Astrocyte (in vitro differentiated cells and primary cell): Measurements from ENCODE around the gene CDC73. TPM values are rescaled to one million over a fixed set of nuclear protein-coding genes. Genes with fewer than 3 reads are reported as not detected.

ENCODE experiments used
- DNase-seq: peaks from one replicate; pipeline ENCODE4 v3.0.0-alpha.2; 2010; ENCODE audit warnings: low read depth
- FAIRE-seq: peaks from 2 replicates; lab custom pipeline; 2011; peaks lifted over from hg19 to GRCh38; lab: Jason Lieb, UNC
- H2AFZ ChIP-seq: 2 replicates; pipeline ENCODE4 v1.6.0; 2012; ENCODE audit warnings: low read depth, low read length, inconsistent platforms
- H3K27ac ChIP-seq: 2 replicates; pipeline ENCODE4 v1.5.1; 2011; ENCODE audit warnings: low read depth, low read length, inconsistent platforms
- H3K27me3 ChIP-seq: 2 replicates; pipeline ENCODE4 v1.6.0; 2011; ENCODE audit warnings: low read length, inconsistent platforms; ENCODE audit not compliant: insufficient read depth
- H3K36me3 ChIP-seq: 2 replicates; pipeline ENCODE4 v1.5.1; 2011; ENCODE audit warnings: low read length, inconsistent platforms; ENCODE audit not compliant: insufficient read depth
- H3K4me1 ChIP-seq: 2 replicates; pipeline ENCODE4 v1.5.1; 2011; ENCODE audit warnings: low read length, inconsistent platforms; ENCODE audit not compliant: insufficient read depth
- H3K4me2 ChIP-seq: 2 replicates; pipeline ENCODE4 v1.6.0; 2012; ENCODE audit warnings: low read length, inconsistent platforms
- H3K4me3 ChIP-seq: 2 replicates; pipeline ENCODE4 v1.5.1; 2011; ENCODE audit warnings: low read depth, mild to moderate bottlenecking, low read length, inconsistent platforms; ENCODE audit not compliant: insufficient read depth
- H3K79me2 ChIP-seq: 2 replicates; pipeline ENCODE4 v1.6.0; 2012; ENCODE audit warnings: mild to moderate bottlenecking, low read length, inconsistent platforms; ENCODE audit not compliant: insufficient read depth
- H3K9ac ChIP-seq: 2 replicates; pipeline ENCODE4 v1.6.0; 2012; ENCODE audit warnings: mild to moderate bottlenecking, low read length, inconsistent platforms
- H3K9me3 ChIP-seq: 2 replicates; pipeline ENCODE4 v1.5.1; 2012; ENCODE audit warnings: low read depth, mild to moderate bottlenecking, low read length, inconsistent platforms; ENCODE audit not compliant: insufficient read depth
- H4K20me1 ChIP-seq: 2 replicates; pipeline ENCODE4 v1.6.0; 2012; ENCODE audit warnings: low read length, inconsistent platforms; ENCODE audit not compliant: insufficient read depth
- H3K27ac Mint-ChIP-seq: one replicate; pipeline ENCODE4 v1.8.0; 2021; ENCODE audit warnings: mild to moderate bottlenecking, mixed read lengths; ENCODE audit not compliant: unreplicated experiment
- H3K27me3 Mint-ChIP-seq: one replicate; pipeline ENCODE4 v1.8.0; 2021; ENCODE audit warnings: low read depth, mixed read lengths; ENCODE audit not compliant: unreplicated experiment
- H3K36me3 Mint-ChIP-seq: one replicate; pipeline ENCODE4 v1.8.0; 2021; ENCODE audit warnings: low read depth, mixed read lengths; ENCODE audit not compliant: unreplicated experiment
- H3K4me1 Mint-ChIP-seq: one replicate; pipeline ENCODE4 v1.8.0; 2021; ENCODE audit warnings: low read depth, mixed read lengths; ENCODE audit not compliant: unreplicated experiment
- H3K4me3 Mint-ChIP-seq: one replicate; pipeline ENCODE4 v1.8.0; 2021; ENCODE audit warnings: mild to moderate bottlenecking, moderate library complexity, mixed read lengths; ENCODE audit not compliant: unreplicated experiment
- H3K9me3 Mint-ChIP-seq: one replicate; pipeline ENCODE4 v1.8.0; 2021; ENCODE audit warnings: mild to moderate bottlenecking, mixed read lengths; ENCODE audit not compliant: unreplicated experiment
- EZH2 ChIP-seq: IDR thresholded peaks from 2 replicates; pipeline ENCODE4 v1.6.1; 2012; ENCODE audit warnings: mild to moderate bottlenecking, low read length, inconsistent platforms; ENCODE audit not compliant: insufficient read depth
- total RNA-seq: library from RNA; stranded (reverse); gene quantifications from 2 replicates; pipeline ENCODE4 v1.2.1, GENCODE V29; 2021
- TF ChIP-seq, protein P1 (sequence below): IDR thresholded peaks from 2 replicates; pipeline ENCODE4 v1.5.1; 2011; ENCODE audit warnings: low read depth, mild to moderate bottlenecking, inconsistent platforms, low read length, moderate library complexity; ENCODE audit not compliant: insufficient read depth

Gene CDC73
- total RNA-seq, 1 donor from 2014 or later = 77.7 TPM

- peaks cover 11% of the 10 kb centered on the region for H3K4me1 Mint-ChIP-seq
- Histone ChIP-seq H3K79me2 (peaks cover 35% of the 10 kb centered on the region), H3K4me2 (no peak overlapping the region), H3K4me3 (no peak overlapping the region), H3K36me3 (peaks cover 14% of the 10 kb centered on the region), H3K9me3 (no peaks in the 10 kb centered on the region), H2AFZ (no peak overlapping the region), H4K20me1 (peaks cover 7% of the 10 kb centered on the region), H3K27me3 (no peaks in the 10 kb centered on the region), H3K4me1 (peaks cover 7% of the 10 kb centered on the region), H3K9ac (no peak overlapping the region), H3K27ac (no peak overlapping the region)
- peaks cover 2% of the 10 kb centered on the region for H3K36me3 Mint-ChIP-seq
- no peaks in the 10 kb centered on the region for H3K27me3 Mint-ChIP-seq
- no peak for FAIRE-seq
- peak overlapping the region; percentile 80 for H3K27ac Mint-ChIP-seq
- DNase-seq = no peak
- H3K4me3 Mint-ChIP-seq = no peak overlapping the region
- H3K9me3 Mint-ChIP-seq = no peaks in the 10 kb centered on the region
- TF ChIP-seq, protein P1, sequence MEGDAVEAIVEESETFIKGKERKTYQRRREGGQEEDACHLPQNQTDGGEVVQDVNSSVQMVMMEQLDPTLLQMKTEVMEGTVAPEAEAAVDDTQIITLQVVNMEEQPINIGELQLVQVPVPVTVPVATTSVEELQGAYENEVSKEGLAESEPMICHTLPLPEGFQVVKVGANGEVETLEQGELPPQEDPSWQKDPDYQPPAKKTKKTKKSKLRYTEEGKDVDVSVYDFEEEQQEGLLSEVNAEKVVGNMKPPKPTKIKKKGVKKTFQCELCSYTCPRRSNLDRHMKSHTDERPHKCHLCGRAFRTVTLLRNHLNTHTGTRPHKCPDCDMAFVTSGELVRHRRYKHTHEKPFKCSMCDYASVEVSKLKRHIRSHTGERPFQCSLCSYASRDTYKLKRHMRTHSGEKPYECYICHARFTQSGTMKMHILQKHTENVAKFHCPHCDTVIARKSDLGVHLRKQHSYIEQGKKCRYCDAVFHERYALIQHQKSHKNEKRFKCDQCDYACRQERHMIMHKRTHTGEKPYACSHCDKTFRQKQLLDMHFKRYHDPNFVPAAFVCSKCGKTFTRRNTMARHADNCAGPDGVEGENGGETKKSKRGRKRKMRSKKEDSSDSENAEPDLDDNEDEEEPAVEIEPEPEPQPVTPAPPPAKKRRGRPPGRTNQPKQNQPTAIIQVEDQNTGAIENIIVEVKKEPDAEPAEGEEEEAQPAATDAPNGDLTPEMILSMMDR = no peak
- TF ChIP-seq EZH2 = no peak
Measured at GRCh38 chr1:193102662-193103061, 19.2 kb upstream of the CDC73 start.

- no peaks in the 10 kb centered on the region for H3K9me3 Mint-ChIP-seq
- FAIRE-seq = no peak
- H3K4me1 Mint-ChIP-seq = peaks cover 11% of the 10 kb centered on the region
- H3K9me3 ChIP-seq = no peaks in the 10 kb centered on the region
- peak overlapping the region; percentile 78 for H3K27ac Mint-ChIP-seq
- no peaks in the 10 kb centered on the region for H3K27me3 Mint-ChIP-seq
- TF ChIP-seq, protein P1 = no peak
- TF ChIP-seq EZH2 = no peak
- H3K4me2 ChIP-seq = peak overlapping the region; percentile 90
- peak overlapping the region; percentile 91 for H3K4me3 Mint-ChIP-seq
- no peaks in the 10 kb centered on the region for H3K27me3 ChIP-seq
- H3K36me3 ChIP-seq = peaks cover 13% of the 10 kb centered on the region
- peaks cover 7% of the 10 kb centered on the region for H3K4me1 ChIP-seq
- peaks cover 35% of the 10 kb centered on the region for H3K79me2 ChIP-seq
- peaks cover 2% of the 10 kb centered on the region for H3K36me3 Mint-ChIP-seq
- peak overlapping the region; percentile 93 for H3K4me3 ChIP-seq
- peak overlapping the region; percentile 90 for H3K27ac ChIP-seq
- DNase-seq = no peak
- peak overlapping the region; percentile 61 for H2AFZ ChIP-seq
- peak overlapping the region; percentile 90 for H3K9ac ChIP-seq
- H4K20me1 ChIP-seq = peaks cover 7% of the 10 kb centered on the region
Measured at GRCh38 chr1:193103759-193104501, 17.9 kb upstream of the CDC73 start.

GRCh38 chr1:193104502-193104906, 17.3 kb upstream of the CDC73 start:
- Mint-ChIP-seq H3K4me1 (peaks cover 11% of the 10 kb centered on the region), H3K4me3 (peak overlapping the region; percentile 91), H3K27me3 (no peaks in the 10 kb centered on the region), H3K36me3 (peaks cover 2% of the 10 kb centered on the region), H3K9me3 (no peaks in the 10 kb centered on the region), H3K27ac (peak overlapping the region; percentile 78)
- H3K4me1 ChIP-seq = peaks cover 7% of the 10 kb centered on the region
- H3K4me2 ChIP-seq = peak overlapping the region; percentile 90
- H3K9me3 ChIP-seq = no peaks in the 10 kb centered on the region
- H3K4me3 ChIP-seq = peak overlapping the region; percentile 93
- FAIRE-seq (no peak), DNase-seq (peak; percentile 47)
- H3K79me2 ChIP-seq = peaks cover 35% of the 10 kb centered on the region
- H4K20me1 ChIP-seq = peaks cover 7% of the 10 kb centered on the region
- H2AFZ ChIP-seq = peak overlapping the region; percentile 61
- H3K36me3 ChIP-seq = peaks cover 7% of the 10 kb centered on the region
- no peaks in the 10 kb centered on the region for H3K27me3 ChIP-seq
- H3K27ac ChIP-seq = peak overlapping the region; percentile 90
- peak overlapping the region; percentile 90 for H3K9ac ChIP-seq
- no peak for TF ChIP-seq EZH2
- TF ChIP-seq, protein P1 = no peak
